ACHN (cell line): ENCODE measurements around the gene TEX35.
A peak's percentile ranks its signal among the peaks of the same experiment; 100 is the strongest.

ENCODE experiments used
- DNase-seq: peaks from one replicate; pipeline ENCODE4 v3.0.0-alpha.2; 2015
- in situ Hi-C: cut with HindIII; loops from 2 replicates; pipeline ENCODE4 v1.10.0; 2017; ENCODE audit warnings: low sequenced_read_pairs, low pct_ligation_motif_present, low pct_unique_long_range_greater_than_20kb

TEX35 gene

DNA sequence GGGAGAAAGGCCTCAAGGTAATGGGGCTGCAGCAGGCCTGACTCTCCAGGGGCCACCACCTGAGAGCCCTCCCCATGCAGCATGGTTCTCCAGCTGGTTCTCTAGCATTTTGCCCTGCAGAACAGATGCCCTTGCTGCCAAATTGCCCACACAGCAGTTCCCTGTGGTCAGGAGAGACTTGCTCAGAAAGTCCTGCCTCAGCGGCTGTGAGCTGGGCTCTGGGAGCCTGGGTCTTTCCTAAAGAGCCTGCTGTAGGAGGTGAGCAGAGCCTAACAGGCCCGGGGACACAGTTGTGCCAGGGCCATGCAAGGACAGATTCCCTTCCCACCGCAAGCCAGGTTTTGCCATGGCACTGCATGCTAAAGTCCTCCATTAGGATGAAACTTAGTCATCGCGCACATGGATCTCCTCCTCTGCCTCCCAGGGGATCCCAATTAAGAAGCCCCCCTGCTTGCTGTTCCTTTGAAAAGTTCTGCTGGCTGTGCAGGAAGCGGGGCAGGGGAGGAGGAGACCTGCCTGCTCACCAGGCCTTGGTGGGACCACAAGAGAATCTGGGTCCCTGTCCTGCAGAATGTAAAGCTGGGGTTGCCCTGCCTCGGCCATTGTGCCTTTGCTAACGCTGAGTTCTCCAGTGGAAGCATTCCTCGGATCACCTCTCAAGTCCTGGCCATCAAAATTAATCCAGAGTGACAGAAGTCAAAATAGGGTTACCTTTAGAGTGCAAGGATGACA is 21.4 kb downstream of the TEX35 start:
- in situ Hi-C loops, result loop anchor here (25.0 kb wide), 1 partner anchor 478 kb away; no protein-coding TSS in a partner anchor
- DNase-seq, result no peak

DNA sequence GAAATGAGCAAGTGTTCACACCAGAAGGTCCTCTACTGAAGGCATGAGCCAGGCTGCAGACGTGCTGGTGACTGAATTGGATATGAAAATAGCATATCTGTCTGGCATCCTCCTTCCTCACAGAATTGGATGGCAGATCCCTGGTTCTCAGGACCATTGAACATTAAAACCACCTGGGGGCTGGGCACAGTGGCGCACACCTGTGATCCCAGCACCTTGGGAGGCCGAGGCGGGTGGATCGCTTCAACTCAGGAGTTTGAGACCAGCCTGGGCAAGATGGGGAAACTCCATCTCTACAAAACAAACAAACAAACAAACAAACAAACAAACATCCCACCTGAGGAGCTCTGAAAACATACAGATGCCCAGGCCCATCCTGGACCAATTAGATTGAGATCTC is 23.4 kb downstream of the TEX35 start:
- no peak for DNase-seq
- in situ Hi-C loops, result loop anchor here (25.0 kb wide), 1 partner anchor 476 kb away; no protein-coding TSS in a partner anchor

DNA sequence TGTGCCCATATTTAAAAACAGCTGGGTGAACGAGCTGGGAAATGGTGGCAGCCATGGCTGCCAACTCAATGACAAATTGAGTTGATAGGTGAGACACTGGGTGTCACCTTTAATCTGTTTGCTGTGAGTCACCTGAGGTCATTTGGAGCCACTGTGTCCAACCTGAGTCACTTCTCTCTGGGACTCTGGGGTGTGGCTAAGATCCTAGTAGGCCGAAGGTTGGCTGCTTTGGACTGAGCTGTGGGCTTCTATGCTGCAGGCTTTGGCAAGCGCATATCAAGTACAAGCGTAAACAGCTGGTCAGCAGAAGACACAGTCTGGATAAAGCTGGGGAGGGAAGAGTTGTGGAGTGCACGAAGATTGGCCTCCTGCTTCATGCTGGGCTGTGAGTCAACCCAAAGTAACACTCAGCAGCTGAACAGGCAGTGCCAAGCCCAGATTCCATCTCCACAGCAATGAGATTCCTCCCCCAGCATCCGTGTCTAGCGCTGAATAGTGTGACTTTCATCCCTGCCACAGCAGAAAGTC is 24.0 kb downstream of the TEX35 start:
- DNase-seq, result peak; percentile 72
- in situ Hi-C loops, result loop anchor here (25.0 kb wide), 1 partner anchor 475 kb away; no protein-coding TSS in a partner anchor

- no peak for DNase-seq
- in situ Hi-C loops, result loop anchor here (25.0 kb wide), 1 partner anchor 475 kb away; no protein-coding TSS in a partner anchor
Measured at GRCh38 chr1:178537382-178538090, 24.6 kb downstream of the TEX35 start.

DNA sequence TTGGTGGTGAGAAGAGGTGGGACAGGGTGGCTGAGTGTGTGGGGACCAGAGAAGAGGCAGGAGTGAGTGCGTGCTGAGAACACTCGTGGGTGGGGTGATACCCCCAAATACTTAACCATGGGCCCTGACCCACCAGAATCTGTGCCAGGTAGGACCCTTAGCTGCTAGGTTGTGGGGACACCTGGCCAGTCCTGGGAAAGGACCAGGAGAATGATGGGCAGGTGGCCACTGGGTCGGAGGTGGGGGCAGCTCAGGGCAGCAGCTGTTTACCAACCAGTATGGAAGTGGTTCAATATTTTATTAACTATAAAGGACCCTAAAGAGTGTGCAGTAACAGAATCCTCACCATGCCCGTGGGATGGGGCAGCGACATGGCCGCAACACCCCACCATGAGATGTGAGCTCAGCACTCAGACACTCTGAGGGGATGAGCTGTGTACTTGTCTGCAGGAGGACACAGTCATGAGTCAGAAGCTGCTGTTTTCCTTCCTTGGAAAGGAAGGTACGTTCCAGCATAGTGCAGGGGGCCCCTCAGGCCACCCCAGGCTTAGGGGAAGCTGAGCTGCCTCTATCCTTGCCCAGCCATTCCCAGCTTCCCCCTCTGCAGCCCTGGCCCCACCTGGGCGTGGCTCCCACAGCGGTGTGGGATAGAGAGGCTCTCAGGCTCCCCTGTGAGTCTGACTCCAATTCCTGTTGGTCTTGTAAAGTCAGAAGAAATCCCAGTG is 25.4 kb downstream of the TEX35 start:
- no peak for DNase-seq
- in situ Hi-C loops, result loop anchor here (25.0 kb wide), 1 partner anchor 474 kb away; no protein-coding TSS in a partner anchor

- DNase-seq, result no peak
- in situ Hi-C loops, result loop anchor here (25.0 kb wide), 1 partner anchor 473 kb away; no protein-coding TSS in a partner anchor
Measured at GRCh38 chr1:178539291-178539690, 26.4 kb downstream of the TEX35 start.

GRCh38 chr1:178540204-178540603 is 27.3 kb downstream of the TEX35 start:
- in situ Hi-C loops, result loop anchor here (25.0 kb wide), 1 partner anchor 472 kb away; no protein-coding TSS in a partner anchor
- no peak for DNase-seq

- in situ Hi-C loops, result loop anchor here (25.0 kb wide), 1 partner anchor 472 kb away; no protein-coding TSS in a partner anchor
- peak; percentile 49 for DNase-seq
Measured at GRCh38 chr1:178540646-178541045, 27.7 kb downstream of the TEX35 start.

- DNase-seq, result no peak
- in situ Hi-C loops, result loop anchor here (25.0 kb wide), 1 partner anchor 471 kb away; no protein-coding TSS in a partner anchor
Measured at GRCh38 chr1:178541379-178541778, 28.5 kb downstream of the TEX35 start.

DNA sequence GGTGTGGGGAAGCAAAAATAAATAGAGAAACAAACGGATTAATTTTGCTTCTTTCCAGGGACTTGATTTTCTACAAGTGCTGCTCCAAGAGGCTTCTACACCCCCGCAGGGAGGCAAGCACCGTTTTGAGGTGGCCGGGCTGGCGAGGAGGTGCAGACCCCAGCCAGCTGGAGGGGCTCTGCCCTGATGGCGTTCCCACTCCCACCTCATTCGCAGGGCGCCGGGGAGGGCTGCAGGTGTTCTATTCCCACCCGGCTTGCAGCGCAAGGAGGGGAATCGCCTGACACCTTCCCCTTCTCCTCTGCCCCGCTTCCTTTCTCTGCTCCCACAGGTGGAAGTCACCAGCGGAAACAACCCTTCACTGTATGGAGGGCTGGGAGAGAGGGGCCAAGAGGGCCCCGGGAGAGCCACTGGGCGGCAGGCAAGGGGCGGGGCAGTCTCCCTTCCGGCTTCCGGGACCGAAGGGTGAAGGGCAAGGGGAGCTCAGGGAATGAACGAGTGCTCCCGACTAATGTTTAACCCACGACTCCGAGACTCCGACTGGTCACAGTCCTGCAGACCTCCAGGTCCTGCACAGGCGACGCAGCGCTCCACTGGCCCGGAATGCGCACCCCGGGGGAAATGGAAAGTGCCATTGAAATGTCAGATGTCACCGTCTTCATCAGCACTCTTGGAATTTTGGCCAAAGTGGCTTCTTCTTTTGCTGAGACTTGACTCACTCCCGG is 29.1 kb downstream of the TEX35 start:
- in situ Hi-C loops, result loop anchor here (25.0 kb wide), 1 partner anchor 470 kb away; no protein-coding TSS in a partner anchor
- peak; percentile 64 for DNase-seq

GRCh38 chr1:178542554-178543289 is 29.8 kb downstream of the TEX35 start:
- peak; percentile 83 for DNase-seq
- in situ Hi-C loops, result loop anchor here (25.0 kb wide), 1 partner anchor 470 kb away; no protein-coding TSS in a partner anchor

GRCh38 chr1:178543290-178543607 is 30.3 kb downstream of the TEX35 start:
- no peak for DNase-seq

DNA sequence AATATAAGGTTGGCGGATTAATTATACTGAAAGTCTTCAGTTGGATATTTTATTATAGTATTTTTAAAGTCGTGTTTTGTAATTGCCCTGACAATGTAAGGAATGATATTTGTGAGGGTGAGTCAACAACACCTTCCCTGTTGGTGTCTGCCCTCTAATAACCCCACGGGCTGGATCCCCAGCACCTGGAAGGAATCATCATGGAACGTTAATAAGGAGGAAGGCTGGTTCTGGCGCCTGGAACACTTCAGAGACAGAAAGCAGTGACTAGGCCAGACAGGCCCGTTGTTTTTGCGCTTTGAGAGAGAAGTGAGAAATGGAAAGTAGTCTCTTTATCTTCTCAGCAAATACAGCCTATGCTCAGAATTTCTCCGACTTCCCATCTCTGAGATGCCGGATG is 31.6 kb downstream of the TEX35 start:
- in situ Hi-C loops, result loop anchor here (25.0 kb wide), 1 partner anchor 468 kb away; no protein-coding TSS in a partner anchor
- no peak for DNase-seq

More at GRCh38 chr1:178543290-178543607, 30.3 kb downstream of the TEX35 start:
- in situ Hi-C loops, result loop anchor here (25.0 kb wide), 1 partner anchor 469 kb away; no protein-coding TSS in a partner anchor

DNA sequence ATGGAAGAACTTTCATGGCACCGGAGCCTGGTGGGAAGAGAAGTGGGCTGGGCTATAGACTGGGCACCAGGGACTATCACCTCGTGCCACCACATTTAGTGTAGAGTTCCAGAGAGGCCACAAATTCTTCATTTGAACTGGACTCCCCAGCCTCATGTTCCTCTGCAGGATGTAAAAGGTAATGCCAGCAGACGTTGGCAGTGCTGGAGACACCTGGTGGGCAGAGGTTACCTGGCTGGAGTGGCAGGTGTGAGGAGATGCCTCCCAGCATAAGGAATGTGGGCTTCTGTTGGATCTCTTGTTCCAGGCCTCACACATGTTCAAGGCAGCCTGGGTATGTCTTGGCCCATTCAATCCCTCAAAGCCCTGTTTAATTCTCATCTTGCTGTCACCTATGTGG is 35.2 kb downstream of the TEX35 start:
- no peak for DNase-seq
- in situ Hi-C loops, result loop anchor here (25.0 kb wide), 1 partner anchor 464 kb away; no protein-coding TSS in a partner anchor

DNA sequence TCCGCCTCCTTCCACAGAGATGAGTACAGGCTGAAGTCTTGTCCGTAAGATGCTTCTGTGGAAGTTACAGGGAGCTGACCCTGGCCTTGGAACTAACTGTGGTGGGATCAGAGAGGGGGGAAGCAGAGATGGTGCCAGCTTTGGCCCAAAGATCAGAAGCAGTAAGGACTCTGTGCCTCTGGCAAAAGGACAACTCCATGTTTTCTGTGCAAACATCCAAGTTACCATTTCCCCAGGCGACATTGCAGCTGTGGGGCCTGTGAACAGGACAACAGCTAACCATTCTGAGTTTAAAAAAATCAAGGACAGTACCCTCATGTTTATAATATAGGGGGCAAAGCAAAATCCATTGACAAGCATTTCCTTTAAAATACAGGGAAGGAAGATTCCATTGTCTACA is 38.4 kb downstream of the TEX35 start:
- in situ Hi-C loops, result no loop called here
- DNase-seq, result no peak

- in situ Hi-C loops, result no loop called here
- DNase-seq, result no peak
Measured at GRCh38 chr1:178551940-178552339, 39.0 kb downstream of the TEX35 start.

DNA sequence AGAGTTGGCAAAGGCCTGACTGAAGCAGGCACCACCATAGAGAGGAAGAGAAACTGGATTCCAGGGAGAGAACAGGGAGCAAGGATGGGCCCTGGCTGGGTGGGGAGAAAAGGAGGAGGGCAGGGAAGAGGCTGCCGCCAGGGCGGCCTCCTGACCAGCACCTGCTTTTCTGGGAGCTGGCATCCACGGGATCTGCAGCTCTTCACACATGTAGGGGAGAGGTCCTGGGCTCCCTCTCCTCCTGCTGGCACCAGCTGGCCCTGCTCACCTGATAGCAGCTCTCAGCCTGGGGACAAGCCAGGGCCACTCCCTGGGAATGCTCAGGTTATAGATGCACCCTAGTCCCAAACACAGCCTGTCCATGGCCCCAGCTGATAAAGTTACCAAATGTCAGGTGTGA is 39.9 kb downstream of the TEX35 start:
- in situ Hi-C loops, result no loop called here
- DNase-seq, result no peak
